GM18519 (cell line): Measurements from ENCODE around the gene WASF3.

Experiments used
- ATAC-seq: cut with Tn5 transposase; IDR thresholded peaks from one replicate; pipeline ENCODE4 v1.9.1; 2021; ENCODE audit warnings: mild to moderate bottlenecking, moderate library complexity; ENCODE audit not compliant: unreplicated experiment, low FRiP score

WASF3 gene, protein sequence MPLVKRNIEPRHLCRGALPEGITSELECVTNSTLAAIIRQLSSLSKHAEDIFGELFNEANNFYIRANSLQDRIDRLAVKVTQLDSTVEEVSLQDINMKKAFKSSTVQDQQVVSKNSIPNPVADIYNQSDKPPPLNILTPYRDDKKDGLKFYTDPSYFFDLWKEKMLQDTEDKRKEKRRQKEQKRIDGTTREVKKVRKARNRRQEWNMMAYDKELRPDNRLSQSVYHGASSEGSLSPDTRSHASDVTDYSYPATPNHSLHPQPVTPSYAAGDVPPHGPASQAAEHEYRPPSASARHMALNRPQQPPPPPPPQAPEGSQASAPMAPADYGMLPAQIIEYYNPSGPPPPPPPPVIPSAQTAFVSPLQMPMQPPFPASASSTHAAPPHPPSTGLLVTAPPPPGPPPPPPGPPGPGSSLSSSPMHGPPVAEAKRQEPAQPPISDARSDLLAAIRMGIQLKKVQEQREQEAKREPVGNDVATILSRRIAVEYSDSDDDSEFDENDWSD

DNA sequence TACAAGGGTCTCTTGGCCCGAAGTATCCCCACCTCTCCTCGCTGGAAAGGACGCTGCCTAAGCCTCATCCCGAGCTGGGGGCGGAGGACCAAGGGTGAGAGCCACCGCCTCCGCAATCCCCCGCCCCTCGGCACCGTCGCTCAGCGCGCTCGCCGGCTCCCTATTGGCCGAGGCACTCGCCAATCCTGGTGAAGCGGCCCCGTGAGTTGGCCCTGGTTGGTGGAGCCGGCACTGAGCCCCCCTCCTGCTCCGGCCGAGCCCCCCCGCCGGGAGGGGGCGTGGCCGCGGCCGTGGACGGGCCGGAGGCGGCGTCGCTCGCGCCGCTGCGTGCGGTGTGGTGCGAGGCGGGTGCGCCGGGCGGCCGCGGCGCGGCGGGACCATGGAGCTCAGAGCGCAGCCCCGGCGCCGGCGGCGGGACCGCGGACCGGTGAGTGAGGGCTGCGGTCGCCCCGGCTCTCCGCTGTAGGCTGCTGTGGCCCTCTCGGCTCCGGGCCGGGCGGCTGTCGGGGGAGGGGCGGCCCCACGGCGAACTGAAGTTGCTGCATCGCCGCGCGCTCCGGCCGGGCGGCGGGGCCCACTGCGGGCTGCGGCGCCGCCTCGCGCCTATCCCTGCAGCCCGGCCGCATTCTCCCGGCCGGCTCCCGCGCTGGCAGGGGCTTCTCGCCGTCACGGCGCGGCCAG lies at the start of gene WASF3:
WASF3 (plus strand) TSS at position 291 of the 681 bp plus-strand sequence. CDS start 84,588 bp downstream, outside the sequence.
- ATAC-seq = peak; percentile 76

DNA sequence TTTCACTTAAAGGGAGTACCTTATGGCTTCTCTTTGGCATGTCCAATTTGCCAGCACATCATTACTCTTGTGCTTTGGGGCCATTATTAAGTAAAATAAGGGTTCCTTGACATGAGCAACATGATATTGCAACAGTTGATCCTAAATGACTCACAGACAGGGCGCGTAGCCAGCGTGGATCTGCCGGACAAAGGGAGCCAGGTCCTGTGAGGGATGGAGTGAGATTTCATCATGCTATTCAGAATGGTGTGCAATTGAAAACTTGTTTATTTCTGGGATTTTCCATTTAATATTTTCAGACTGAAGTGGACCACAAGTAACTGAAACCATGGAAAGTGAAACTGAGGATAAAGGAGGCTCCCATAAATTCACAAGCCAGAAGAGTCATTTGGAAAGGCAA lies 48.6 kb upstream of the WASF3 start:
- ATAC-seq = no peak

DNA sequence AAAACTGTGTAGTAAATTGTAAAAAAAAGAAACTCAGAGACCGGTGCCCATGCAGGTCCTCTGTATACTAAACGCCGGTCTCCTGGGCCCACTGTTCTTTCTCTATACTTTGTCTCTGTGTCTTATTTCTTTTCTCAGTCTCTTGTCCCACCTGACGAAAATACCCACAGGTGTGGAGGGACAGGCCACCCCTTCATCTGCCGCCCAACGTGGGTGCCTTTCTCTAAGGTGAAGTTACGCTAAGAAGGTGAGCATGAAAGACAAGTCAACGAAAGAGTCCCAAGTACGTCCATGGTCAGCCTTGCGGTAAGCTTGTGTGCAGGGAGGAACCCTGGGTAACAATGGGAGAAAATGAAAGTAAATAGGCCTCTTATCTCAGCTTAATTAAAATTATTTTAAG lies 48.0 kb upstream of the WASF3 start:
- ATAC-seq = no peak

DNA sequence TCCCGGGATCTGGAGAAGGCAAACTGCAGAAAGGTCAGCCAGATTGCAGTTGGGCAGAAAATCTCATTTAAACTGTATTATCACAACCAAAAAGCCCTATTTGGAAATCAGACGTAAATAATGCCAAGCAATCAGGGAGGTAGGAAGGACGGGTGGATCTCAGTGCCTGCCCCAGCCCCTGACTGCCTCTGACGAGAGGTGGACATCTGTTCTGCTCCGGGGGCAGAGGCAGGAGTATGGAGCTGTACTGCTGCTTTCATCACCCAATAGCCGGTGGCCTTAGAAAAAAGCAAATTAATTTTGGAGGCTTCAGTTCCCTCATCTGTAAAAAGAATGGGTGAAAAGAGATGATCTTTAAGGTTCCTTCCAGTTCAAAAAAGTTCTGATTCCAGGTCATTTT lies 43.6 kb upstream of the WASF3 start:
- no peak for ATAC-seq

DNA sequence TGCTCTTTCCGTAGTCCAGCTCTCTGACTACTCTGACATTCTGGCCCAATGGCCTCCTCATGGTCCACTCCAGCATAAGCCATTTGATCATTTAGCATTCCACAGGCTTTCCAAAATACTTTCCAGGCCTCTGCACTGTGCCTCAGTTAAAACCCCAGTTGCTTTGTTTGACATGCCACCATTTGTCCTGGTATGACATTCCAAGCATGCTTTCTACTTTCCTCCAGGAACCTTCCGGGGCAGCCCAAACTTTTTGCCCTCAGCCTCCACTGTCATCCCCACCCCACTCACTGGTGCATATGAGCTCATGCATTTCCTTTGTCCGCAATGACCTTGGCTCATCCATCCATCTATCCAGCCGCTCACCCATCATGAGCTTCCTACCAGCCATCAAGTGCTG lies 41.8 kb upstream of the WASF3 start:
- ATAC-seq = no peak

DNA sequence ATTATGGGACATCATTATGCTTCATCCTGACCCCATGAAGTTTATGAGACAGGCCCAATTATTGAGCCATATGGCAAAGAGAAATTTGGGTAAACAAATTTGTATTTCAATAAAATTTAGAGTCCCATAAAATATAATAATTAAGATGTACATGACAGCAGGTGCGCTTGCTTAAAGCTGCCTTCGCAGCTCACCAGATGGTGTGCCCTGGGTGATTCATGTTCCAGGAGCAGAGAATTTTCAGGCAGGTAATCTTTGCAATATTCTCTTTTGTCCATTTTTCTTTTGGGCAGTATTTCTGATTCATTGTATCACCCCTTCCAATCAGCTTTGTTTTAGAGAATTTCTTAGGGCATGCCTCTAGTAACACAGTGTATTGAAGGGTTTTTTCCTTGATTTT lies 39.5 kb upstream of the WASF3 start:
- no peak for ATAC-seq

DNA sequence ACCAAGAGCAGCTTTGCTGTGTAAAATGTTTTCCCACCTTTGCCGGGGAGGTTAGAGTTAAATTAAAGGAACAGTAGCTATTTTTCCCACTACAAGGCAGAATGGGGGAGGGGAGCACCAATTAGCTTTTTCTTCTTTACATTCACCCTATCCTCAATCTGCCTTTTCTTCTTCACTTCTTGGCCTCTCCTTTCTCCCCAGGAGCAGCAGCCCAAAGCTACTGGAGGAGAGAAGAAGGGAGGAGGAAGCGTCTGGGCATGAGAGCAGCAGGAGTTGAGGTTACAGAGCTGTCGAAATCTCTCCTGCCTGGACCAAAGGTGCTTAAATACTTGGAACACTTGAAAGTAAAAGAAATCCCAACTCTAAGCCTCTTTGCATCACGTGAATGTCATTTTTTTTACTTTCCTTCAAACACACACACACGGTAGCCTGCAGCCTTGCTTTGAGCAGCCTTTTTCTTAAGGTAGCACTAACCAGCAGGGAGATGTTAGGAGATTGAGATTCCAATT lies 39.0 kb upstream of the WASF3 start:
- no peak for ATAC-seq

DNA sequence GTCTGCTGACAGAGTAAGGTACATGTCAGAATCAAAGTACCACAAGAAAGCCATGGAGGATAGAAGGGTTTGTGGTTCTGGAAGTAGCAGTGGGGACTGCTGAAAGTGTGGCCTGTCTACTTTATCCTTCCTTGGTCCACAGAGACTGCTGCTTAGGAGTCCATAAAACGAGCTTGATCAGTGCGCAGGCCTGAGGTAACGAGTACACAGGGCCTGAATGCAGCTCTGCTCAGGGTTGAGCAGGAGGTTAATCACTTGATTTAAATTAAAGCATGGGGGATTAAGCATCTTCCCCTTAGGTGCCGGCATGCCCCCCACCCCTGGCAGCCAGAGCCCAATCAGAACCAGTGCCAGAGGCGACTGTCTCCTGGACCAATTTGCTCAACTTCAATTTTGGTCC lies 34.9 kb upstream of the WASF3 start:
- no peak for ATAC-seq

DNA sequence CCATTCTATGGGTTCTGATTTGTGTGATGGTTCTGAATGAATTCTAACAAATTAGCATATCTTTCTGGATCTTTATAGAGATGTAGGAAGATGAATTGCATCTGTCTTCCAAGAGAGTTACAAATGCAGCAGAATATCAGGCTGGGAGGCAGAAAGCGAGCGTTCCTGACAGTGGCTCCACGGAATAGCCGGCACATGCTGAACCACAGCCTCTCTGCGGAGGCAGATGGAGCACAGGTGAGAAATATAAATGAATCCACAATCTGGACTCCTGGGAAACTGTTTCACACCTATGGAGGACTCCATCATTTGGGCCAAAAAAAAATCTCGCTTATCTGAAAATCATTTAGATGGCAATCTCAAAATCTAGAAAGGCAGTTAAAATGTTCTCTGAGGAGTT lies 34.5 kb upstream of the WASF3 start:
- no peak for ATAC-seq

DNA sequence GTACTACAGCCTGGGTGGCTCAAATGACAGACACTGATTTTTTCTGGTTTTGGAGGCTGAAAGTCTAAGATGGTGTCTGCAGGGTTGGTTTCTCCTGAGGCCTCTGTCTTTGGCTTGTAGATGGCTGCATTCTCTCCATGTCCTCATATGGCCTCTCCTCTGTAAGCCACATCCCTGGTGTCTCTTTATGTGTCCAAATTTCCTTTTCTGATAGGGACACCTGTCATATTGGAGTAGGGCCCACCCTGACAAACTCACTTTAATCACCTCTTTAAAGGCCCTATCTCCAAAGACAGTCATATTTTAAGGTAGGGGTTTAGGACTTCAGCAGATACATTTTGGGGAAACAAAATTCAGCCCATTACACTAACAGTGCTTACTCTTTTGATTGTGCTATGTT lies 32.0 kb upstream of the WASF3 start:
- no peak for ATAC-seq

DNA sequence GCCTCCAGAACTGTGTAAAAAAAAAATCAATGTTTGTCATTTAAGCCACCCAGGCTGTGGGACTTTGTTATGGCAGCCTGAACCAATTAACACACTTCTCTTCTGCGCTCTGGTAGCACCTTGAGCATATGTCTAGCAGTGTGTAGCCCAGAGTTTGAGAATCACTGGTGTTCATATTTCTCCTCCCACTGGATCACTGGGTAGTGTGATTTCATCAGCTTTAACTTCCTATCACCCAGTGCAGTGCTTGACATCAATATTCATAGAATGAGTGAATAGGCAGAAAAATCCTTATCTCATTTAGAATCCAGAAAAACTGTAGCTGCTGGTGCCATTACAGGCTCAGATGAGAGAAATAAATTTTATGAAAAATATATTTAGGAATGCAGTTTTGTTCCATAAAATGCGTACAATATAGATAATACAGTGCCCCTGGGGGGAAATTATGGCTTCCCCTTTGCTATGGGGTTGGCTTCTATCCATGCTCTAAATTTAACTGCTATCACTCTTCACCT lies 30.7 kb upstream of the WASF3 start:
- ATAC-seq = no peak

DNA sequence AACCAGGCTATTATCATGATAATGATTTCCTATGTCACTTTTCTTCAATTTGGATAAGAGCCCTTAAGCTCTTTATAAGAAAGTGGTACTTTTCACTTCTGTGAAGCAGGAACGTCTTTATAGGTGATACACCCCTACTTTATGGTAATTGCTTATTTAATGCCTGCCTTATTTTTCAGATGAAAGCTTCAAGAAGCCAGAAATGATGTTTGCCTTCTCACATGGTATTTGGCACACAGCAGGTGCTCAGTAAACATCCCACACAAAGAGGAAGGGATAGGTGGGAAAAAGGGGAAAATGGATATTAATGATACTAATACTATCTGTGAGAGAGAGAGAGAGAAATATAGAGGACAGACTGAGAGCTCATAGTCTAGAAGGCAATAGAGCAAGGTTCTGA lies 29.0 kb upstream of the WASF3 start:
- ATAC-seq = no peak

DNA sequence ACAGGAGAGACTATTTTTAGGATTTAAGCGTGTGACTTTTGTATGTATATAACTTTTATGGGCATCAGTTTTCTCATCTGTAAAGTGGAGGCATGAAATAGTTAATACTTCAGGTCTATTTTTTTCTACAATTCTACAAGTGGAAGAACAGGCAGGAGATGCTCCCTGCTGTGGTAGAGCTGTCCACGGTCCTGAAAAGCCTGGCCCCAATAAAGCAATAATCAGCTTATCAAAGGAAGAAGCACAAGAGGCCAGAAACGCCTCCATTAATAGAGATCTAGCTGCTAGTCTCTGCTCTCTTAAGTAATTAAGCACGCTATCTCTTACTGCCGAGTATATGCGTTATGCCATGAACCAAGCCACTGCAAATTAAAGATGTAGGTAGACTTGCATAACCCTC lies 28.0 kb upstream of the WASF3 start:
- ATAC-seq = no peak

DNA sequence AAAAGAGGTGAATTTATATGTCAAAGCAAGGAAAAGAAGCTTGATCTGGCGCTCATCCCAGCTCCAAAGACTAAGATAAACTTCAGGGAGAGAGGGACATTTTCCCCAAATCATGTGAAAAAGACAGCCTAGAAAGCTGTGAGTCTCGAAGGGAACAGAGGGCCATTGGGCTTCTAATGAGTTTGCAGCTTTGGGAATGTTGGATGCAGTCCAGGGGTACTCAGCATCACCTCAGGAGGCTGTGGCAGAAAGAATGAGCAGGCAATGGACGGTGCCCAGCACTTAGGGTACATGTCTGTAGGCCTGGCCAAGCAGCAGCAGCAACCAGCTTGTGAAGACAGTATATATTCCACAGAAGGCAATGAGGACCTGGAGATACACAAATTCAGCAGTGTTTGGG lies 25.7 kb upstream of the WASF3 start:
- no peak for ATAC-seq

DNA sequence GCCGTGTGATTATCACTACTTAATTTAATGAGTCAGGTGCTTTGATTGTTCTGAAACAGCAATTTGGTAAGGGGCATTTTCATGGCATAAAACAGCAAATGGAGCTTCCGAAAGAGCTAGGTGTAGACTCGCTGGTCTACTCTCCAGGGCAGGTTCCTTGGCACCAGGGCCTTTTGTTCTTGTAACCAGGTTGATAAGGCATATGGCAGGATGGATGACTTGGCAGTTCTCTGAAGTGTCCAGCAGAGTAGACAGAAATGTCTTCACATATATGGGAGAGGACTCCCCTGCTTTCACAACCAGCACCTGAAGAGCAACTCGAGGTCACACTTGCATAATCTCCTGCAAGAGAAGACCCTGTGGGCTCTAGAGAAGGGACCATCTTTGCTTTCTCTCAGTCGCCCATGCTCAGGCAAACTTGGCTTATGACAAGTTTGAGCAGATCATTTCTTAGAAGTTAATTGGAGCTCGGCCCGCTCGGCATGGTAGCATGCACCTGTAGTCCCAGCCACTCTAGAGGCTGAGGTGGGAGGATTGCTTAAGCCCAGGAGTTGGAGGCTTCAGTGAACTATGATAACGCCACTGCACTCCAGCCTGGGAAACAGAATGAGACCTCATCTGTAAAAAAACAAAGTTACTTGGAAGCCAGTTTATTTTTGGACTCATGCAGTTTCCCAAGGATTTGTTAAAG lies 23.3 kb upstream of the WASF3 start:
- no peak for ATAC-seq

DNA sequence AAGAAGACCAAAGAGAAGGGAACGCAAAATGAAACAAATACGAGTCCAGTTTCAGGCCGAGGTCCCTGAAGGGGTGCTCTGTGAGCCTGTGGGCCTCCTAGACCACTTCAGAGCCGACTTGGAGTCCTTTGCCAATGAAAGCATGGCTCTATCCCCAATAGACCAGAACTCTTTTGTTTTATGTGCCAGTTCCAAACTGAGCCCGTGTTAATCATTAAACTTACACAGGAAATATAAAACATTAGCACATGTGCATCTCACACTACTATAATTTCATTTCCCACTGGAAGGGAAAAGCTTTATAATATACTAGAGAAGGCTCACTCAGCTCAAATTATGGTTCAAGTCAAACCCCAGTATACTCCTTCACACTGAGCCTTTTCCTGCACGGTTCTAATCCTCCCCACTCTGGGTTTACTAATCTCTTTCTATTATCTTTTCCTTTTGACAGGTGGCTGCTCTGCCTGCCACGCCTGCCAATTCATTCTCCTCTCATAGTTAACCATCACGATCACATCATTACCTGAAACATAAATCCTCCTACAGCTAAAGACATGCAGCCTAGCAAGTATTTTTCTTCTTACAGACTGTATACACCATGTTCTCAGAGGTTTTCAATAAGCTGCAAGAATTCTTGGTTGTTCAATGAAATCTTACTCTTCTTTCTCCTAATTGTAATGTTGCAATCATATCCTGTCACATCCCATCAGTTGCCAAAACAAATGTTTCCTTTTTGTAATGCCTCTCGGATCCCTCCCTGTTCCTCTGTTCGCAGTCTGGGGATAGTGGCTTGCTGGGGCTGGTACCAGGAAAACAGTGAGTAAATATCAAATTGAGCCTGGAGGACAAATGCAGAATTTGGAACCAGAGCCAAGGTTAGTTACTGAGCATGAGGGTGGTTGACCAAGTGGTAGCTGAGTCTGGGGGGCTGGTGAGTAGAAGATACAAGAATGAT lies 18.8 kb upstream of the WASF3 start:
- no peak for ATAC-seq

DNA sequence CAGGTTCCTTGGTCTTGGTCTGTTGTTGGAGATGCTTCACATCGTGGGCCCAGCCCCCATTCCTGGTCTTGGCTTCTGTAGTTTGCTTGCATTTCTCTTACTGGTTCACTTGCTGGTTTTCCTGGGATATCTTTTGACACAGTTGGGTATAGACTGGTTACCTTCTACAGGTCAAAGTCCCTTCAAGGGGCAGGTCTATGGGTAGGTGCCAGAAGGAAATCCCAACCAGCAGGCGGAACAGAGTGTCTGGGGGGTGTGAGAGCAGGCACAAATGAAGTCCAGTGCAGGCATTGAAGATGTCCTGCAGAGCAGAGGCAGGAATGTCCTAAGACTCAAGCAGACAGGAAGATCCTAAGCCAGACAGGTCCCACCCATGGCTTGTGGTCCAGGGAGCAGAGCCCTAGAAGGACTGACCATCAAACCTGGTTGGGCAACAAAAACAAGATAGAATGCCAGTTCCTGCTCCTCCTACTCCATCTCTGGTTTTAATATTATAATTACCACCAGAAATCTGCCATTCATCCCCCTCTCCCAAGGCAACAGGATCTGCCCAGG lies 17.7 kb upstream of the WASF3 start:
- no peak for ATAC-seq

DNA sequence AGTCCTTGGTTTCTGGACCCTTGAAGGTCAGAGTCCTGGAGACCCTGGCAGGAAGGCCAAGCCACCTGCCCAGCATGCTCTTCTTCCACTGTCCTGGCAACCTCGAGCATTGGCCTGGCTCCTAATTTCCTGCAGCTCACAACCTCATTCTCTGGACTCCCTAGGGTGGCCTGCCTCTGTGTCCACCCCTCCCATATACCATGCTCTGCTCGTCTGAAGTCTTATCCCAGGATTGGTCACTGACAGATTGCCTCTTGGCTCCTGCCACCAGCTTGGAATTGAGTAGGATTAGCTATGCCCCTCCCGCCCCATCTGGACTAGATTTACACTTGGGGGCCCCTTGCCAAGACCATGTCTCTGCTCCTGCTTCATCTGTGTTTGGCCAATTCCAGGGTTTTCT lies 17.1 kb upstream of the WASF3 start:
- no peak for ATAC-seq

DNA sequence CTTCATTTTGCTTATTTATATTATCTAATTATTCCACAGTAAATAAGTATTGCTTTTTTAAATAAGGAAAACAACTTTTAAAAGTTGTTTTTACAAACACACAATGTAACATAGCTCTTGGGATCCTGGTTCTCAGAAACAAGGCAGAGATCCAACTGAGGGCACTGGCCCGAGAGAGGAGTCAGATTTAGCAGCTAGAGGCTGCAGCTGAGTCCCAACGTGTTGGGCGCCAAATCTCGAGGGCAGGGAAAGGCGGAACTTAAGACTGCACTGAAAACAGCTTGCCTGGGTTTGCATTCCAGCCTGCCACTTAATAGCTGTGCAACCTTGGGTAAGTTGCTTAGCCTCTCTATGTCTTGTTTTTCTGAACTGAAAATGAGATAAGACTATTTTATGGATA lies 16.4 kb upstream of the WASF3 start:
- ATAC-seq = no peak
